GM12874 (cell line): ENCODE data around the gene WDR73.
A peak's percentile ranks its signal among the peaks of the same experiment; 100 is the strongest.

Experiments used
- CTCF ChIP-seq: IDR thresholded peaks from 2 replicates; pipeline ENCODE4 v1.5.1; 2011; ENCODE audit warnings: low read depth, mild to moderate bottlenecking, control low read depth, low read length, moderate library complexity; ENCODE audit not compliant: insufficient read depth

WDR73 gene

GRCh38 chr15:84654689-84655453, 788 bp upstream of the WDR73 start:
- peak; percentile 80 for TF ChIP-seq CTCF

DNA sequence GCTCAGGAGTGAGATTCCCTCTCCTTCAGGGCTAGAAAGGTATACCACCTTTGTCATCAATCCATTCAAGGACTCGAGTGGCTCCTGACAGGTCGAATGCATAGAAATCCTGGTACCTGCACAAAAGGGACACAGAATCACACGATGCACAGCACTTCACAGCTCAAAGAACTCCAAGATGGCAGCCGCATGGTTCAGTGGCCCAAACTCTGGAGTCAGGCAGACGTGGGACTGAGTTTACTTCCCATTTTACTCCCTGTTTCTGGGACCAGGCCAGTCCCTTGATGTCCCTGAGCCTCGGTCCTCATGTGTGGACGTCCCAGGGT, 536 bp downstream of the WDR73 start:
- TF ChIP-seq CTCF = no peak

DNA sequence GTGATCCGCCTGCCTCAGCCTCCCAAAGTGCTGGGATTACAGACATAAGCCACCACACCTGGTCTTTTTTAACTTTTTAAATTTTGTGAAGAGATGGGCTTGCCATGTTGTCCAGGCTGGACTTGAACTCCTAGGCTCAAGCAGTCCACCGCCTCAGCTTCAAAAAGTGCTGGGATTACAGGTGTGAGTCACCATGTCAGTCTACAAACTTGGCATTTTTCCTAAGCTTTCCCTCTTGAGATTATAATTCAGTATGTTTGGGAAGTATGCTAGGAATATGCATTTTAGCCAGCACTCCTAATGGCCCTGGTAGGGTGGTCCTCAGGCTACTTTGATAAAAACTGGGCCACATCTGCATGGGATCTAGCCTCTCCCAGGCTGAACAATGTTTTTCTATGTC, 4.4 kb downstream of the WDR73 start:
- no peak for TF ChIP-seq CTCF

DNA sequence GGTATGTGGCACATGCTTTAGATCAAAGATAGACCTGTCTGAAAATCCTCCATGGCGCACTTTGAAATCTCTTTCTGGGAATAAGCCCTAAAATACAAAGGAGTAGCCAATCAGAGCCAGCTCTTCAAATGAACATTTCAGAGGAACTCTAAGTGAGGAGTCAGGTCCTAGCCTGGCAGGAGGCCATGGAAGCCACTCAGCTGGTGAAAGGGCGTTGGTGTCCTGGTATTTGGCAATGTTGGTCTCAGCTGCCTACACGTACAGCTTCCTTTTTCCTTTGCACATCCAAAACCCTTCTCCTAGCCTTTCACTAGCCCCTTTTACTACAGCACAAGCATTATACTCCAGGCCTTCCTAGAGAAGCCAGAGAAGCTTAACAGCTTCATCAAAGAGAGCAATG, 5.5 kb downstream of the WDR73 start:
- no peak for TF ChIP-seq CTCF

- TF ChIP-seq CTCF = no peak
Observed at GRCh38 chr15:84647726-84648125, 6.4 kb downstream of the WDR73 start.

- no peak for TF ChIP-seq CTCF
Observed at GRCh38 chr15:84645997-84646396, 8.1 kb downstream of the WDR73 start.

DNA sequence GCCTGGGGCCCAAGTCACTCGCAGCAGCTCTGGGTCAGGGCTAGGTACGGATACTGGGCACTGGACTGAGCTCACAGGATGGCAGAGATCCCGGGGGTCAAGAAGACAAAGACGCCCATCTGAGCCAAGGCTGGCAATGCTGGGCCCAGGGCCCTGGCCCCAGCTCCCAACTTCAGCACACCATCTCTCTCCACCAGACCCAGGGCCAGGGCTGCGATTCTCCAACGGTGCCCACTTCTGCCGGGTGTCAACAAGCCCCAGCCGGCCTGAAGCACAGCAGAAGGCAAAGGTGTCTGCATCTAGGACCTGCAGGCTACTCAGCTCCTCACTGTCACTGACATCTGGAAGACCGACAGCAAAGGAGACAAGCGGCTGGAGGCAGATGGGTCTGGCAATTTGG, 8.6 kb downstream of the WDR73 start:
- TF ChIP-seq CTCF = no peak
